ENCODE data around the gene DNASE1L2.
A peak's percentile ranks its signal among the peaks of the same experiment; 100 is the strongest.
"Not testable (repeated sequence)": the region's sequence is repeated elsewhere in the genome, so short reads cannot be mapped to it uniquely, and the experiment has no call there.

Gene DNASE1L2

DNA sequence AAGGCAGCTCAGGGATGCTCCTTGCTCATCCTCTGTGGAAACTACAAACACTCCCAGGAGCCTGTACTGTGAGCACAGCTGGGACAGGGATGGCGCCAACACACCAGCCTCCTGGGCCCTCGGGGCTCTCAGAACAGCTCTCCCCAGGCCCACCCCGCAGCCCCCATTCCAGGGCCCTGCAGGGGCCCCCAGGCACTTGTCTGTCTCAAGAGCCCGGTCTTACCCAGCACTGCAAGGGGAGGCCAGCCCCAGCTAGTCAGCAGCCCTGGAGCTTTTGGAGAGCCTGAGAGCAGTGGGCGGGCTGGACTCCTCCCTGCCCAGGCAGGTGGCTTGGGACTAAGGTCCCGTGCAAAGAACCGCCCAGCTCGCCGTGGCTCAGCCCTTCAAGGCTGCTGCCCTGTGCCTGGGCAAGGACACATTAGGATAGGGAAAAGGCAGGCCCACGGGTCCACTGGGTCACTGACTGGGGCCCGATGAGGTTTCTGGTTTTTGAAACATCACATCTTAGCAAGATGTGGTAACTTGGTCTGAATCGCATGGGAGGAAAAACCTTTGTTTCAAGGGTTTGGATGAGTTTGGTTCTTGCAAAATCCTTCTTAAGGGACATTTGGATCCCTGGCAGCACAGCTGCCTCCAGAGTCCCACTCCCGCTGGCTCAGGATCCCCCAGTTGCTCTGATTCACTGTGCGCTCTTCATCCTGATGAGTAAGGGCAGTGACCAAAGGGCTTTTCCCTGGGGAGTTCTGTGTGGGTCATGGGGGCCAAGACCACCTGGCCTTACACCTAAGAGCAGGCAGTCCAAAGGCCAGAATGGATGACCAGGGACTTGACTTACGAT, 2.8 kb downstream of the DNASE1L2 start:
- H3K9me3 ChIP-seq (ENCODE audit: severe bottlenecking), result no peaks in the 10 kb centered on the region
- H3K36me3 ChIP-seq (ENCODE audit: low read depth), result peaks cover 29% of the 10 kb centered on the region
- TF ChIP-seq, protein P1, sequence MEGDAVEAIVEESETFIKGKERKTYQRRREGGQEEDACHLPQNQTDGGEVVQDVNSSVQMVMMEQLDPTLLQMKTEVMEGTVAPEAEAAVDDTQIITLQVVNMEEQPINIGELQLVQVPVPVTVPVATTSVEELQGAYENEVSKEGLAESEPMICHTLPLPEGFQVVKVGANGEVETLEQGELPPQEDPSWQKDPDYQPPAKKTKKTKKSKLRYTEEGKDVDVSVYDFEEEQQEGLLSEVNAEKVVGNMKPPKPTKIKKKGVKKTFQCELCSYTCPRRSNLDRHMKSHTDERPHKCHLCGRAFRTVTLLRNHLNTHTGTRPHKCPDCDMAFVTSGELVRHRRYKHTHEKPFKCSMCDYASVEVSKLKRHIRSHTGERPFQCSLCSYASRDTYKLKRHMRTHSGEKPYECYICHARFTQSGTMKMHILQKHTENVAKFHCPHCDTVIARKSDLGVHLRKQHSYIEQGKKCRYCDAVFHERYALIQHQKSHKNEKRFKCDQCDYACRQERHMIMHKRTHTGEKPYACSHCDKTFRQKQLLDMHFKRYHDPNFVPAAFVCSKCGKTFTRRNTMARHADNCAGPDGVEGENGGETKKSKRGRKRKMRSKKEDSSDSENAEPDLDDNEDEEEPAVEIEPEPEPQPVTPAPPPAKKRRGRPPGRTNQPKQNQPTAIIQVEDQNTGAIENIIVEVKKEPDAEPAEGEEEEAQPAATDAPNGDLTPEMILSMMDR (IDR thresholded peaks at IDR 0.05; ENCODE audit: poor library complexity, severe bottlenecking), result no peak
- no peak overlapping the region for H3K4me3 ChIP-seq (ENCODE audit: severe bottlenecking)
- H3K27ac ChIP-seq (ENCODE audit: poor library complexity, severe bottlenecking), result no peak overlapping the region
- DNase-seq (ENCODE audit: low spot score), result no peak
- H3K27me3 ChIP-seq (ENCODE audit: insufficient read depth, poor library complexity, severe bottlenecking), result peaks cover 21% of the 10 kb centered on the region
- ATAC-seq (ENCODE audit: low read depth), result peak; percentile 8; the same call in 2 of the 3 replicates
- H3K4me1 ChIP-seq (ENCODE audit: insufficient read depth, poor library complexity, severe bottlenecking), result no peaks in the 10 kb centered on the region

DNA sequence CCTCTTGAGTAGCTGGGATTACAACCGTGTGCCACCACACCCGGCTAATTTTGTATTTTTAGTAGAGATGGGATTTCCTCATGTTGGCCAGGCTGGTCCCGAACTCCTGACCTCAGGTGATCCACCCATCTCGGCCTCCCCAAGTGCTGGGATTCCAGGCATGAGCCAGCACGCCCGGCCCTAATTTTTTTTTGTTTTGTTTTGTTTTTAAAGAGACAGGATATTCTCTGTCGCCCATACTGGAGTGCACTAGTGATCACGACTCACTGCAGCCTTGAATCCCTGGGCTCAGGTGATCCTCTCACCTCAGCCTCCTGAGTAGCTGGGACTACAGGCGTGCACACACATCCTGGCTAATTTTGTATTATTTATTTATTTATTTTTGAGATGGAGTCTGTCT, 4.1 kb downstream of the DNASE1L2 start:
- not testable (repeated sequence) for H3K9me3 ChIP-seq (ENCODE audit: severe bottlenecking); ATAC-seq (ENCODE audit: low read depth); H3K27ac ChIP-seq (ENCODE audit: poor library complexity, severe bottlenecking); DNase-seq (ENCODE audit: low spot score); H3K4me3 ChIP-seq (ENCODE audit: severe bottlenecking); H3K4me1 ChIP-seq (ENCODE audit: insufficient read depth, poor library complexity, severe bottlenecking)
- Histone ChIP-seq H3K36me3 (ENCODE audit: low read depth) (peaks cover 38% of the 10 kb centered on the region), H3K27me3 (ENCODE audit: insufficient read depth, poor library complexity, severe bottlenecking) (peaks cover 21% of the 10 kb centered on the region)

DNA sequence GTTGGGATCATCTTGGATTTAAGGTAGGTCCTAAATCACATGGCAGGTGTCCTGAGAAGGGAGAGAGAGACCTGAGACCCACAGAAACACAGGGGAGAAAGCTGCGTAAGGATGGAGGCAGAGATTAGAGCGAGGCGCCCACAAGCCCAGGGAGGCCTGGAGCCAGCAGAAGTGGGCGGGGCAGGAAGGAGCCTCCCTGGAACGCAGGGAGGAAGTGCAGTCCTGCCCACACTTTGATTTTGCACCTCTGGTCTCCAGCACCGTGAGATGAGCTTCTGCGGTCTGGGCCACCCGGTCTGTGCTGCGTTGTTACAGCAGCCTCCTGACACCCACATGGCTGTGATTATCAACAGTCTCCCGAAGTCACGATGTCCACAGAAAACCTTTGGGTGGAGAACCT, 6.4 kb downstream of the DNASE1L2 start:
- Histone ChIP-seq H3K27me3 (ENCODE audit: insufficient read depth, poor library complexity, severe bottlenecking) (peaks cover 5% of the 10 kb centered on the region), H3K27ac (ENCODE audit: poor library complexity, severe bottlenecking) (no peak overlapping the region), H3K9me3 (ENCODE audit: severe bottlenecking) (no peaks in the 10 kb centered on the region), H3K36me3 (ENCODE audit: low read depth) (peaks cover 57% of the 10 kb centered on the region), H3K4me3 (ENCODE audit: severe bottlenecking) (no peak overlapping the region), H3K4me1 (ENCODE audit: insufficient read depth, poor library complexity, severe bottlenecking) (no peaks in the 10 kb centered on the region)
- TF ChIP-seq, protein P1 (IDR thresholded peaks at IDR 0.05; ENCODE audit: poor library complexity, severe bottlenecking), result no peak
- ATAC-seq (ENCODE audit: low read depth) (no peak), DNase-seq (ENCODE audit: low spot score) (no peak)

DNA sequence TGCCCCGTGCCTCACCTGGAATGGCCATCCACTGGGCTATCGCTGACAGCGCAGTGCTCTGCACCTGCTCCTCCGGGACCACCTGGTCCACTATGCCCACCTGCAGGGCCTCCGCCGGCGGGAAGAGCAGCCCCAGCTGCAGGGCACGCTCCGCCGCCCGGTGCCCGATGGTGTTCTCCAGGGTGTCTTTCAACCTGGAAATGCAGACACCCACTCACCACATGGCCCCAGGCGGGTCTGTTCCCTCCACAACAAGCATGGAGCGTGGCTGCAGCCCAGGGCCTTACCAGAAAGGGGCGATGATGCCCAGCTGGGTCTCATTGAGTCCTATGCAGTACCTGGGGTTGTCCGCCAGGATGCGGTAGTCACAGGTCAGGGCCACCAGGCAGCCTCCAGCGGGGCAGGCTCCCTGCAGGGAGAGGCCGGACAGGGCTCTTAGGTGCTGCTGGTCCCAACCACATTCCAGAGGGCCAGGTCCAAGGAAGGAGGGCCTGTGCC, 6.8 kb downstream of the DNASE1L2 start:
- Histone ChIP-seq H3K27ac (ENCODE audit: poor library complexity, severe bottlenecking) (no peak overlapping the region), H3K36me3 (ENCODE audit: low read depth) (peaks cover 59% of the 10 kb centered on the region), H3K4me3 (ENCODE audit: severe bottlenecking) (no peak overlapping the region), H3K4me1 (ENCODE audit: insufficient read depth, poor library complexity, severe bottlenecking) (no peaks in the 10 kb centered on the region), H3K9me3 (ENCODE audit: severe bottlenecking) (no peaks in the 10 kb centered on the region), H3K27me3 (ENCODE audit: insufficient read depth, poor library complexity, severe bottlenecking) (peaks cover under 1% of the 10 kb centered on the region)
- no peak for ATAC-seq (ENCODE audit: low read depth)
- TF ChIP-seq, protein P1 (IDR thresholded peaks at IDR 0.05; ENCODE audit: poor library complexity, severe bottlenecking), result no peak
- DNase-seq (ENCODE audit: low spot score), result no peak

DNA sequence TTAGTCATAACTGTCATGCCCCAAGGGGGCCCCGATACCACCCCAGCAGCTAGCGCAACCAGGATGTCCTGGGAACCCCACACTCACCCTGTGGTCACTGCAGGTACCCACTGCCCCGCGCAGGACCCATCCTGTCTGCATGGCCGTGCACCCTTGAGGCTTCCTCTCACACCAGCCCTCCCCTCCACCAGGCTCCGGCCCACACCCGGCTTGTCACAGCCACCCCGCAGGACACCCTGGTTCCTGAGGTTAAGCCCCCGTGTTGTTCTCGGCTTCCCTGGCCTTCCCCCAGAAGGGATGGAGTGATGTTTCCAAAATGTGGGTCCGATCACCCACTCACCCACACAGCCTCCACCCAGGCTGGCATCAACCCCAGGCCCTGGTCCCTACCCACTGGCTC, 7.5 kb downstream of the DNASE1L2 start:
- DNase-seq (ENCODE audit: low spot score), result no peak
- TF ChIP-seq, protein P1 (IDR thresholded peaks at IDR 0.05; ENCODE audit: poor library complexity, severe bottlenecking), result no peak

More for the DNA sequence above, 7.5 kb downstream of the DNASE1L2 start:
- Histone ChIP-seq H3K4me3 (ENCODE audit: severe bottlenecking) (no peak overlapping the region), H3K9me3 (ENCODE audit: severe bottlenecking) (no peaks in the 10 kb centered on the region), H3K36me3 (ENCODE audit: low read depth) (peaks cover 66% of the 10 kb centered on the region), H3K27me3 (ENCODE audit: insufficient read depth, poor library complexity, severe bottlenecking) (no peaks in the 10 kb centered on the region), H3K4me1 (ENCODE audit: insufficient read depth, poor library complexity, severe bottlenecking) (no peaks in the 10 kb centered on the region), H3K27ac (ENCODE audit: poor library complexity, severe bottlenecking) (no peak overlapping the region)
- no peak for ATAC-seq (ENCODE audit: low read depth)
